Heart left ventricle (tissue), 16 donors: ENCODE measurements around the gene PSMG4. TPM values are rescaled to one million over a fixed set of nuclear protein-coding genes. Genes with fewer than 3 reads are reported as not detected.
"Not testable (repeated sequence)": the region's sequence is repeated elsewhere in the genome, so short reads cannot be mapped to it uniquely, and the experiment has no call there.

ENCODE experiments used
- ATAC-seq, 4 donors: fragments of 200-7000 bp; cut with Tn5 transposase; one replicate each; pipeline ENCODE4 v1.9.1; 2020 to 2022; ENCODE audit warnings: moderate library complexity in 4 of 4, mild to moderate bottlenecking in 3 of 4, moderate number of reproducible peaks in 1 of 4
- DNase-seq, 5 donors: peaks; one replicate each; pipeline ENCODE4 v3.0.0-alpha.2; 2020
- H3K27ac ChIP-seq, 12 donors: fragments of 200-600 bp; sonication (generic) in 4 of 12; one replicate each; pipeline versions ENCODE4 v1.5.0 to v1.8.0; 2016 to 2022; ENCODE audit warnings: mild to moderate bottlenecking in 2 of 12
- H3K27me3 ChIP-seq, 9 donors: fragments of 200-600 bp; sonication (generic) in 2 of 9; one replicate each; pipeline versions ENCODE4 v1.5.1 to v1.8.0; 2016 to 2022; ENCODE audit warnings: mild to moderate bottlenecking in 3 of 9
- H3K36me3 ChIP-seq, 9 donors: fragments of 200-600 bp; sonication (generic) in 2 of 9; one replicate each; pipeline versions ENCODE4 v1.5.0 to v1.8.0; 2018 to 2022; ENCODE audit warnings: mild to moderate bottlenecking in 2 of 9
- H3K4me1 ChIP-seq, 12 donors: fragments of 200-600 bp; sonication (generic) in 4 of 12; one replicate each; pipeline versions ENCODE4 v1.5.0 to v1.8.0; 2016 to 2022; ENCODE audit warnings: mild to moderate bottlenecking in 3 of 12
- H3K4me3 ChIP-seq, 12 donors: fragments of 200-600 bp; sonication (generic) in 4 of 12; one replicate each; pipeline versions ENCODE4 v1.5.0 to v1.8.0; 2017 to 2022; ENCODE audit warnings: mild to moderate bottlenecking in 9 of 12, moderate library complexity in 4 of 12
- H3K9me3 ChIP-seq, 12 donors: fragments of 200-600 bp; sonication (generic) in 4 of 12; one replicate each; pipeline versions ENCODE4 v1.5.0 to v1.8.0; 2016 to 2022; ENCODE audit warnings: mild to moderate bottlenecking in 1 of 12
- CTCF ChIP-seq, 12 donors: fragments of 200-600 bp; sonication (generic) in 4 of 12; IDR thresholded peaks; one replicate each; pipeline versions ENCODE4 v1.5.0 to v1.8.0; 2018 to 2022; ENCODE audit warnings: antibody characterized with exemption in 12 of 12, mild to moderate bottlenecking in 5 of 12
- POLR2A ChIP-seq, 2 donors: fragments of 450-650 bp; IDR thresholded peaks; one replicate each; pipeline ENCODE4 v1.6.1; 2017; ENCODE audit warnings: antibody characterized with exemption in 2 of 2, mild to moderate bottlenecking in 2 of 2, moderate library complexity in 2 of 2
- WGBS, 4 donors: extraction: QIAGEN DNeasy Blood & Tissue Kit in 2 of 4; methylation state at CpG; one replicate each; pipeline versions ENCODE4 v1.1.5 to v1.1.7; 2013 to 2018; 5-methylcytosine and 5-hydroxymethylcytosine counted together
- intact Hi-C, 10 donors: fragments of 100-400 bp; cut with DNase I; formaldehyde crosslinking; loops; one replicate each; pipeline versions ENCODE4 v1.11.1 to v1.14.2; 2022
- polyA plus RNA-seq, 2 donors: library from polyadenylated mRNA; stranded (reverse); fragments of 200-250 nt; gene quantifications; one replicate each; pipeline ENCODE4 v1.2.3, GENCODE V29; 2013
- total RNA-seq, 9 donors: library from RNA; depleted of rRNA in 2 of 9; stranded (reverse); fragments of >200 nt in 2 of 9; fragmentation: NEBNext Ultra II Directional in 3 of 9; extraction: Animal tissue kit (Norgen Biotek cat#: 25700) in 3 of 9; gene quantifications; one replicate each; pipeline versions ENCODE4 v1.1.0 to v1.2.4, GENCODE V29; 2016 to 2023
- donor health status: ischemic (EF 13 %, LVEDD 7.1; RV severe dilation, severe dysfunction).
- donor health status: healthy with polysubstance abuse.
- donor health status: DM: no; HTN: yes; CAD: no.
- donor health status: DM: no; HTN: no; CAD: no.
- donor health status: ischemic (EF 25% LVEDD 6.9; RV normal size, moderate dysfunction).
- donor health status: ischemic (EF 25% LVEDD 5.7; RV mildly dilated, moderate dysfunction).
- donor health status: healthy.
- donor health status: DM: yes; HTN: yes; CAD: no.
- donor health status: ischemic (EF 35%, LVEDD 5.7; RV mildly dilated, moderate dysfunction).
- donor health status: nonischemic (EF 11% LVEDD 7.7; RV severe dilation, severe dysfunction).
- donor health status: DM: yes; HTN: yes; CAD: no.
- donor health status: PGD.
- donor health status: ischemic (EF 29% LVEDD 5.4; RV normal size, mild dysfunction).
- donor health status: nonischemic (EF 23%, LVEDD 6.1; RV moderate dilation, normal function).

Gene PSMG4
- total and polyA plus RNA-seq, 11 donors, result 6.2 to 21.7 (median 9.7) TPM

- H3K9me3 ChIP-seq, result no peaks in the 10 kb centered on the region
- intact Hi-C loops, result no loop called here
- DNase-seq (no peak), ATAC-seq (no peak)
- H3K36me3 ChIP-seq, result no peaks in the 10 kb centered on the region
- H3K27ac ChIP-seq, result no peak overlapping the region
- peaks cover 0 to 14% (median 6%) of the 10 kb centered on the region in 12 donors for H3K4me1 ChIP-seq
- H3K27me3 ChIP-seq, result peaks cover 0 to 47% (median 17%) of the 10 kb centered on the region in 9 donors
- TF ChIP-seq CTCF (IDR thresholded peaks at IDR 0.05) (no peak), POLR2A (IDR thresholded peaks at IDR 0.05) (no peak)
- no peak overlapping the region for H3K4me3 ChIP-seq
- WGBS, 4 donors, result 67 to 80% (median 69%) methylated on average over 3 of the region's 3 CpGs
Measured at GRCh38 chr6:3236005-3236404, 22.7 kb upstream of the PSMG4 start.

- TF ChIP-seq CTCF (IDR thresholded peaks at IDR 0.05) (no peak), POLR2A (IDR thresholded peaks at IDR 0.05) (no peak)
- DNase-seq (no peak), ATAC-seq (peak in 1 of 4 donors; percentile 27)
- WGBS, 4 donors, result 80 to 83% (median 83%) methylated on average over 24 of the region's 24 CpGs
- no peaks in the 10 kb centered on the region for H3K4me1 ChIP-seq
- intact Hi-C loops, result no loop called here
- H3K9me3 ChIP-seq, result no peaks in the 10 kb centered on the region
- no peak overlapping the region for H3K4me3 ChIP-seq
- no peaks in the 10 kb centered on the region for H3K36me3 ChIP-seq
- peaks cover 0 to 32% (median 17%) of the 10 kb centered on the region in 9 donors for H3K27me3 ChIP-seq
- H3K27ac ChIP-seq, result no peak overlapping the region
Measured at GRCh38 chr6:3237761-3238662, 20.7 kb upstream of the PSMG4 start.

- TF ChIP-seq CTCF (IDR thresholded peaks at IDR 0.05), result peak in 1 of 12 donors; percentile 8
- no peak for TF ChIP-seq POLR2A (IDR thresholded peaks at IDR 0.05)
- DNase-seq, result no peak
- Histone ChIP-seq H3K4me3 (no peak overlapping the region), H3K4me1 (no peaks in the 10 kb centered on the region), H3K27ac (no peak overlapping the region), H3K27me3 (peaks cover 0 to 19% (median 7%) of the 10 kb centered on the region in 9 donors), H3K36me3 (no peaks in the 10 kb centered on the region), H3K9me3 (no peaks in the 10 kb centered on the region)
- intact Hi-C loops, result no loop called here
- no peak for ATAC-seq
- 77 to 84% (median 84%) methylated on average over 13 of the region's 13 CpGs for WGBS, 4 donors
Measured at GRCh38 chr6:3239110-3239830, 19.5 kb upstream of the PSMG4 start.

GRCh38 chr6:3240595-3240994 is 18.2 kb upstream of the PSMG4 start:
- no peaks in the 10 kb centered on the region for H3K4me1 ChIP-seq
- TF ChIP-seq POLR2A (IDR thresholded peaks at IDR 0.05) (no peak), CTCF (IDR thresholded peaks at IDR 0.05) (no peak)
- H3K27me3 ChIP-seq, result peaks cover 0 to 11% (median 0%) of the 10 kb centered on the region in 9 donors
- H3K36me3 ChIP-seq, result no peaks in the 10 kb centered on the region
- ATAC-seq (no peak), DNase-seq (no peak)
- no peaks in the 10 kb centered on the region for H3K9me3 ChIP-seq
- WGBS, 4 donors, result 66 to 72% (median 72%) methylated on average over 7 of the region's 7 CpGs
- intact Hi-C loops, result no loop called here
- no peak overlapping the region for H3K4me3 ChIP-seq
- H3K27ac ChIP-seq, result no peak overlapping the region

- H3K9me3 ChIP-seq, intact Hi-C loops, H3K36me3 ChIP-seq, H3K4me3 ChIP-seq, H3K27ac ChIP-seq, H3K4me1 ChIP-seq, H3K27me3 ChIP-seq, ATAC-seq, DNase-seq: not testable (repeated sequence)
- WGBS, 4 donors, result 91 to 96% (median 94%) methylated on average over 4 of the region's 4 CpGs
Measured at GRCh38 chr6:3241745-3242144, 17.0 kb upstream of the PSMG4 start.
